GM18873 (cell line): ENCODE data around the gene ARL14EPL.
A peak's percentile ranks its signal among the peaks of the same experiment; 100 is the strongest.

Experiments used
- ATAC-seq: cut with Tn5 transposase; IDR thresholded peaks from one replicate; pipeline ENCODE4 v1.9.1; 2021; ENCODE audit warnings: mild to moderate bottlenecking, moderate library complexity, moderate number of reproducible peaks; ENCODE audit not compliant: unreplicated experiment, low FRiP score

The ARL14EPL gene

GRCh38 chr5:116032094-116032517 is at the start of gene ARL14EPL:
Gene ARL14EPL, plus strand, starts transcription at chr5:116032472. Its CDS starts 18,994 bp downstream, at chr5:116051466.
- peak; percentile 81 for ATAC-seq

- ATAC-seq: no peak
Measured at GRCh38 chr5:115983519-115983918, 48.8 kb upstream of the ARL14EPL start.

DNA sequence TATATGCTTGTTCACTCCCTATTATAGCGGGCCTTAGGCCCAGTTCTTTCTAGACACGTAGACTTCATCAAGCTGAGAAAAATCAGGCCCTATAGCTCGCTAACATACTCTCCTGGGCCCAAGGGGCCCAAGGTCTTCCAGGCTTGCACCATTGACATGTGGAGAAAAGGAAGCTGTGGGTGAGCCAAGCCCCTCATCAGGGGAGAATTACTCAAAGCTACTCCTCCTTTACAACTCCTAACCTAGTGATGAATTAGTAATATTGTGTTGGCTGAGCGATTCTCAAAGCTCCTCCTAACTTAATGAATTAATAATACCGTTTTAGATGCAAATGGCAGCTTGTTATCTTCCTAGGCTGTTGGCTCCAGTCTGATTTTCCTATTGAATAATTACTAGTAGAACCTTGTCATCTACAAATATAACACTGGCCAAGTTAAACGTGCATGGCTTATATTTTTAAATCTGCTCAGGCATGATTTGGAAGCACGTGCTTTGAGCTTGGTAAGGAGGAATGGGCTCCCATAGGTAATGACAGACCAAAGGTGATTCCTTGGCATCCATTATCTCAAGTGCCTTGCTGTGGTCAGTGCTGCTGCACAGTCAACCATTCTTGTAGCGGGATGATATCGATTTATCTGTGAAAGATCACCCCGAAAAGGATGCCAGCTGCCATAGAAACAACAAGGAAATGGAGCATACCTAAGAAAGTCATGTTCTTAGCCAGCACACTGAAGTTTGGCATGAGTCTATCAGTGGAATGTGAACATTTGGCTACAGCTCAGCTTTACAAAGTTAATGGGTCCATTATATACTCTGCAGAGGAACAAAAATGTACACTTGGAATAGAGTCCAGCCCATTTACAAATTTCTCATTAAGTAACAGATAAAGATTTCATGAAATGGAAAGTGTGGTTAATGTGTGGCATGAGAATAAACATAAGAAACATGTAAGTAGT is 46.2 kb upstream of the ARL14EPL start:
- ATAC-seq: no peak

GRCh38 chr5:115988002-115988401 is 44.3 kb upstream of the ARL14EPL start:
- no peak for ATAC-seq

DNA sequence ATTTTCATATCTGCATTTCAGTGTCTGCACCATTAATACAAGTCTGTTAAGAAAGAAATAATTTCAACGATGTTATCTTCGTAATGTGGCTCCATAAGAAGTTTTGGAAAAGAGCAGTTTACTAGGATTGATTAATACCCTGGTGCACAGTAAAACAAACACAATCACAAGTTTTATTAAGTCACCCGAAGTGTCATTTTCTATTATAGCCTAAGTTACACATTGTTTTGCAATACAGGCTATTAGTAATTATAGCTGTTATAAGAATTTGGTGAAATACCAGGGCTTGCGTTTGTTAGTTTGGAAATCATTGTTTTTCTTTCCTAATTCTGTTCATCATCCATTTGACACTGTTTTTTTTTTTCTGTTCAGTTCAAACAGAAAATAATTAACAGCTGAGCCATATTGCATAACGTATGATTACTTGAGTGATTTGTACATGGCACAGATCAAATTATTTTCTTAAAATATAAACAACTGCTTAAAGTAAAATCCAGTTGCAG is 39.4 kb upstream of the ARL14EPL start:
- ATAC-seq: no peak

- ATAC-seq: no peak
Measured at GRCh38 chr5:115995351-115995750, 36.9 kb upstream of the ARL14EPL start.

DNA sequence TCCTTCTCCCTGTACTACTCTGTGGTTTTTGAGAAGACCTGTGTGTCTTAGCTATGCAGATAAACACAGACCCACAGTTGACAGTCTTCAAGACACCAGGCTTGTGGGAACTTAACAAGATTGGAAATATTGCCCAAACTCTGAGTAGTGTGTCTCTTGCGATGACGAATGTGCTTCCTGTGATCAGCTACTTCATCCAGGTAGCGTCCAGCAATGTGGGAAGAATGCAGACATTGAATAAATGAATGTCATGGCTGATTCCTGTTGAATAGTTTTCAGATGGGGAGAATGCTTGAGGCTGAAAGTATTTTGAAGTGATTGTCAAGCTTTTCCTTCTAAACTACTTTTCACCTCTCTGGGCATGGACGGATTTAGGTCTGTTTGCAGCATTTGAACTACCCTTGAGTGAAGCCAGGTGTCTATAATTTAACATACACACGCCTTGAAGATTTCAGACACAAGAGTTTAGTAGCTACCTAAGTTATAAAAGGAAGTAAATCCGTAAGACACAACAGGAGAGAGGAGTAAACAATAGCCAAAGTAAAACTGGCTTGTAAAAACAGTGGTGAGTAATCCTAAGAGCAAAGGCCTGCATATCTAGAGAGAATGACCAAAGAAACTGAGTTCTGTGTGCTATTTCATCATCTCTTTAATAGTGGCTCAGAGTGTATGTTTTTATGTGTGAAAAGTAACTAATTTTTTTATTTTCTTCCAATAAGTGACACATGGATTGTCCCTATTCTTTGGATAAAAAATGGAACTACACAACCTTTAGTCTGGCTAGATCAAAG is 30.0 kb upstream of the ARL14EPL start:
- ATAC-seq: no peak

- no peak for ATAC-seq
Measured at GRCh38 chr5:116004248-116004647, 28.0 kb upstream of the ARL14EPL start.

DNA sequence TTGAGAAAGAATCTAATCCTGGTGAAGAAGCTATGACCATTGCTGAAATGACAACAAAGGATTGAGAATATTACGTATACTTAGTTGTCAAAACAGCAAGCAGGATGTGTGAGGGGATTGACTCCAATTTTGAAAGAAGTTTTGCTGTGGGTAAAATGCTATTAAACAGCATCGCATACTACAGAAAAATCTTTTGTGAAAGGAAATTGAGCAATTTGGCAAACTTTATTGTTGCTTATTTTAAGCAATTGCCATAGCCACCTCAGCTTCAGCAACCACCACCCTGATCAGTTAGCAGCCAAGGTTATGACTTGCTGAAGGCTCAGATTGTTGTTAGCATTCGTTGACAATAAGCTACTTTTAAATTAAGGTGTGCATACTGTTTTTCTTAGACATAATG is 22.5 kb upstream of the ARL14EPL start:
- ATAC-seq: no peak

- no peak for ATAC-seq
Measured at GRCh38 chr5:116011046-116011445, 21.2 kb upstream of the ARL14EPL start.

- ATAC-seq: no peak
Measured at GRCh38 chr5:116013207-116013785, 19.0 kb upstream of the ARL14EPL start.

- no peak for ATAC-seq
Measured at GRCh38 chr5:116013936-116014335, 18.3 kb upstream of the ARL14EPL start.

DNA sequence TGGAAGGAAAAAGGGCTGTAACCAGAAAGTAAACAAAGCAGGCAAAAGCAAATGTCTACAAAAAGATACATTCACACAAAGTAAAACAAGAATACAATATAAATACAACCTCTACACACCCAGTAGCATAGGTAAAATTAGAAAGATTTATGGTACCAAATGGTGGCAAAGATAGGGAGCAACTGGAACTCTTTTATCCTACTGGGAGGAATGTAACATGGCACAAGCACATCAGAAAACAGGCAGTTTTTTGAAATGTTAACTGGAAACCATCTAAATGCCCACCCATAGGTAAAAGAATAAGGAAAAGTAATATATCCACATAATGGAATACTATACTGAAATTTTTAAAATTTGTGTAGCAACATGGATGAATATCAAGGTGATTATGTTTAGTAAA is 8.7 kb upstream of the ARL14EPL start:
- no peak for ATAC-seq

GRCh38 chr5:116025866-116026265 is 6.4 kb upstream of the ARL14EPL start:
- no peak for ATAC-seq

DNA sequence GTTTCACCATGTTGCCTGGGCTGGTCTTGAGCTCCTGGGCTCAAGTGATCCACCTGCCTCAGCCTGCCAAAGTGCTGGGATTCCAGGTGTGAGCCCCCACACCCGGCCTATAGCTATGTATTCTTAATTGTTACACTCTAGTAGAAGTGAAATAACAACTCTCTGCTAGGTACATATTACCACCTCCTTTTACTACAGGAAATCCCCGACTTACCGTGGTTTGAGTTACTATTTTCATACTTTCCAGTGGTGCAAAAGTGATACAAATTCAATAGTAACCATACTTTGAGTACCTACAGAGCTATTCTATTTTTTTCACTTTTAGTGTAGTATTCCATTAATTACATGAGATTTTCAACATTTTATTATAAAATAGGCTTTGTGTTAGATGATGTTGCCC is 719 bp downstream of the ARL14EPL start:
- peak; percentile 48 for ATAC-seq

- no peak for ATAC-seq
Measured at GRCh38 chr5:116035123-116035522, 2.9 kb downstream of the ARL14EPL start.

DNA sequence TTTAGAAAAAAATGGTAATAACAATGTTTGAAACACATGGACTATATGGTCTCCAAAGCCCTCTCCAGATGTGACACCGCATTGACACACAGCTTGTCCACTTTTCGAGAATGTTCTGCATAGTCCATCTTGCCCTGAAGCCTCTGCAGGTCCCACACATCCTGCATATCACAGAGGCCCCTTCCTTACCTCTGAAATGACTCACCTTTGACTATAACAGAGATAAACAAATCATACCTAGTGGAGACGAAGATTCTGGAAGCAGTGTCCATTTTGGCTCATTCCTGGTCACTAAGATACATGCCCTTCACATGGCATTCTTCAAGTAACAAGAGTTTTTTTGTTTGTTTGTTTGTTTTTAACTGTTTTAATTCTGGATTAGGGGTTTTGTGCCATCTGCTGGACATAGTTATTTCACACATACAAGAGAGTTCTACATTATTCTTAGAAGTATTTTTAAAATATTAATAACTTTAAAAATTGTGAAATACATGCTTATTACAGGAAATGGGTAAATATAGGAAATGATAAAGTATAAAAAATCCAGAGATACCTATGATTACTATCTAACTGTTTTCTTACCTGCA is 5.1 kb downstream of the ARL14EPL start:
- ATAC-seq: no peak

DNA sequence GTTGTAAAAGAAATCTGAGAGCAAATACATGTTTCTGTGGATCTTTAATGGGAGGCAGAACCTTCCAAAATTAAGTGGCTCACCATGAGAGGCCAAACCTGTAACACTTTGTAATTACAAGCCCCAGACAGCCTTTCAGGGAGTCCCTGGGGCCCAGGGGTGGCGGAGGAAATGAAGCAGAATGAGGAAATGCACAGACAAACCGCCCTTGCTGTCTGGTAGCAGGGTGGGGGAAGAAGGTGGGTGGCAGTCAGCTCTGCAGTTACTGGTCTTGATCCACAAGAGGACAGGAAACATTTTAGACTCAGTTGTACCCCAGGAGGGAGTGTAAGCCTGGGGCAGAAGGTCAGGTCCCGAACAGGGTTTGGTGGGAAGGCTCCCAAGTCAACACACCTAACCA is 6.5 kb downstream of the ARL14EPL start:
- ATAC-seq: no peak

- ATAC-seq: no peak
Measured at GRCh38 chr5:116042375-116042774, 10.1 kb downstream of the ARL14EPL start.

- ATAC-seq: no peak
Measured at GRCh38 chr5:116044073-116044472, 11.8 kb downstream of the ARL14EPL start.
